SK-N-SH (cell line): Measurements from ENCODE around the gene HPS6.

ENCODE experiments used
- EZH2phosphoT487 ChIP-seq: fragments of 200-600 bp; sonication (generic); IDR thresholded peaks from 2 replicates; pipeline ENCODE4 v1.6.1; 2017; ENCODE audit warnings: low read depth, mixed run types, mild to moderate bottlenecking, antibody characterized with exemption, moderate library complexity, borderline replicate concordance
- FOXM1 ChIP-seq: IDR thresholded peaks from 2 replicates; pipeline ENCODE4 v1.4.0; 2012; ENCODE audit warnings: low read depth, mild to moderate bottlenecking
- GABPA ChIP-seq: IDR thresholded peaks from 2 replicates; pipeline ENCODE4 v1.4.0; 2012; ENCODE audit warnings: low read depth, mild to moderate bottlenecking
- JUND ChIP-seq: IDR thresholded peaks from 2 replicates; pipeline ENCODE4 v1.4.0; 2012
- MXI1 ChIP-seq: IDR thresholded peaks from 2 replicates; pipeline ENCODE4 v1.6.1; 2012; ENCODE audit warnings: mild to moderate bottlenecking, low read depth, low read length, improper control_type of control experiment
- POLR2AphosphoS5 ChIP-seq: IDR thresholded peaks from 2 replicates; pipeline ENCODE4 v1.6.1; 2012; ENCODE audit warnings: low read depth, low read length
- RFX5 ChIP-seq: IDR thresholded peaks from 2 replicates; pipeline ENCODE4 v1.6.1; 2012; ENCODE audit warnings: mild to moderate bottlenecking, improper control_type of control experiment, low read length
- TCF12 ChIP-seq: IDR thresholded peaks from 2 replicates; pipeline ENCODE4 v1.4.0; 2012
- TF ChIP-seq, protein P1 (sequence below): fragments of 200-600 bp; sonication (generic); IDR thresholded peaks from 2 replicates; pipeline ENCODE4 v1.6.1; 2017; ENCODE audit warnings: antibody characterized with exemption, mild to moderate bottlenecking, moderate library complexity
- TF ChIP-seq, protein P2 (sequence below): IDR thresholded peaks from 2 replicates; pipeline ENCODE4 v1.6.1; 2012; ENCODE audit warnings: mild to moderate bottlenecking, low read depth, low read length, moderate library complexity
- TF ChIP-seq, protein P3 (sequence below): IDR thresholded peaks from 2 replicates; pipeline ENCODE4 v1.4.0; 2012; ENCODE audit warnings: low read depth
- TF ChIP-seq, protein P4 (sequence below): IDR thresholded peaks from 2 replicates; pipeline ENCODE4; 2012

DNA sequence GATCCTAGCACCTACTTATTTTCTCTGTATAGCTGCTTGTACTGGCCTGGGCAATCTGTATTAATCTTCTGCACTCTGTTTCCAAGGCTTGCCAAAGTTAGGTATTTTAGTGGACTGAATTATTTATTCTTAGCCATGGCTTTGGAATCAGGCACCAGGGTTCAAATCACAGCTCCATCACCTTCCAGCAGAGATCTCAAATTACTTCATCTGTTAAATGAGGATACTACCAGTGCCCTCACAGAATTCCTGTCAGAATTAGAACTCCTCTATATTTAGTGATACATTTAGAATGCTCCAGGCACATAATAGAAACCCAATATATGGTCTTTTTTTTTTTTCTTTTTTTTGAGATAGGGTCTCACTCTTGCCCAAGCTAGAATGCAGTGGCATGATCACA is 26.7 kb upstream of the HPS6 start:
- TF ChIP-seq, protein P1, sequence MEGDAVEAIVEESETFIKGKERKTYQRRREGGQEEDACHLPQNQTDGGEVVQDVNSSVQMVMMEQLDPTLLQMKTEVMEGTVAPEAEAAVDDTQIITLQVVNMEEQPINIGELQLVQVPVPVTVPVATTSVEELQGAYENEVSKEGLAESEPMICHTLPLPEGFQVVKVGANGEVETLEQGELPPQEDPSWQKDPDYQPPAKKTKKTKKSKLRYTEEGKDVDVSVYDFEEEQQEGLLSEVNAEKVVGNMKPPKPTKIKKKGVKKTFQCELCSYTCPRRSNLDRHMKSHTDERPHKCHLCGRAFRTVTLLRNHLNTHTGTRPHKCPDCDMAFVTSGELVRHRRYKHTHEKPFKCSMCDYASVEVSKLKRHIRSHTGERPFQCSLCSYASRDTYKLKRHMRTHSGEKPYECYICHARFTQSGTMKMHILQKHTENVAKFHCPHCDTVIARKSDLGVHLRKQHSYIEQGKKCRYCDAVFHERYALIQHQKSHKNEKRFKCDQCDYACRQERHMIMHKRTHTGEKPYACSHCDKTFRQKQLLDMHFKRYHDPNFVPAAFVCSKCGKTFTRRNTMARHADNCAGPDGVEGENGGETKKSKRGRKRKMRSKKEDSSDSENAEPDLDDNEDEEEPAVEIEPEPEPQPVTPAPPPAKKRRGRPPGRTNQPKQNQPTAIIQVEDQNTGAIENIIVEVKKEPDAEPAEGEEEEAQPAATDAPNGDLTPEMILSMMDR: no peak
- TF ChIP-seq JUND: no peak
- no peak for TF ChIP-seq POLR2AphosphoS5
- no peak for TF ChIP-seq GABPA
- TF ChIP-seq, protein P2, sequence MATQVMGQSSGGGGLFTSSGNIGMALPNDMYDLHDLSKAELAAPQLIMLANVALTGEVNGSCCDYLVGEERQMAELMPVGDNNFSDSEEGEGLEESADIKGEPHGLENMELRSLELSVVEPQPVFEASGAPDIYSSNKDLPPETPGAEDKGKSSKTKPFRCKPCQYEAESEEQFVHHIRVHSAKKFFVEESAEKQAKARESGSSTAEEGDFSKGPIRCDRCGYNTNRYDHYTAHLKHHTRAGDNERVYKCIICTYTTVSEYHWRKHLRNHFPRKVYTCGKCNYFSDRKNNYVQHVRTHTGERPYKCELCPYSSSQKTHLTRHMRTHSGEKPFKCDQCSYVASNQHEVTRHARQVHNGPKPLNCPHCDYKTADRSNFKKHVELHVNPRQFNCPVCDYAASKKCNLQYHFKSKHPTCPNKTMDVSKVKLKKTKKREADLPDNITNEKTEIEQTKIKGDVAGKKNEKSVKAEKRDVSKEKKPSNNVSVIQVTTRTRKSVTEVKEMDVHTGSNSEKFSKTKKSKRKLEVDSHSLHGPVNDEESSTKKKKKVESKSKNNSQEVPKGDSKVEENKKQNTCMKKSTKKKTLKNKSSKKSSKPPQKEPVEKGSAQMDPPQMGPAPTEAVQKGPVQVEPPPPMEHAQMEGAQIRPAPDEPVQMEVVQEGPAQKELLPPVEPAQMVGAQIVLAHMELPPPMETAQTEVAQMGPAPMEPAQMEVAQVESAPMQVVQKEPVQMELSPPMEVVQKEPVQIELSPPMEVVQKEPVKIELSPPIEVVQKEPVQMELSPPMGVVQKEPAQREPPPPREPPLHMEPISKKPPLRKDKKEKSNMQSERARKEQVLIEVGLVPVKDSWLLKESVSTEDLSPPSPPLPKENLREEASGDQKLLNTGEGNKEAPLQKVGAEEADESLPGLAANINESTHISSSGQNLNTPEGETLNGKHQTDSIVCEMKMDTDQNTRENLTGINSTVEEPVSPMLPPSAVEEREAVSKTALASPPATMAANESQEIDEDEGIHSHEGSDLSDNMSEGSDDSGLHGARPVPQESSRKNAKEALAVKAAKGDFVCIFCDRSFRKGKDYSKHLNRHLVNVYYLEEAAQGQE: no peak
- TF ChIP-seq, protein P3, sequence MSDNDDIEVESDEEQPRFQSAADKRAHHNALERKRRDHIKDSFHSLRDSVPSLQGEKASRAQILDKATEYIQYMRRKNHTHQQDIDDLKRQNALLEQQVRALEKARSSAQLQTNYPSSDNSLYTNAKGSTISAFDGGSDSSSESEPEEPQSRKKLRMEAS: no peak
- TF ChIP-seq EZH2phosphoT487: no peak
- TF ChIP-seq, protein P4, sequence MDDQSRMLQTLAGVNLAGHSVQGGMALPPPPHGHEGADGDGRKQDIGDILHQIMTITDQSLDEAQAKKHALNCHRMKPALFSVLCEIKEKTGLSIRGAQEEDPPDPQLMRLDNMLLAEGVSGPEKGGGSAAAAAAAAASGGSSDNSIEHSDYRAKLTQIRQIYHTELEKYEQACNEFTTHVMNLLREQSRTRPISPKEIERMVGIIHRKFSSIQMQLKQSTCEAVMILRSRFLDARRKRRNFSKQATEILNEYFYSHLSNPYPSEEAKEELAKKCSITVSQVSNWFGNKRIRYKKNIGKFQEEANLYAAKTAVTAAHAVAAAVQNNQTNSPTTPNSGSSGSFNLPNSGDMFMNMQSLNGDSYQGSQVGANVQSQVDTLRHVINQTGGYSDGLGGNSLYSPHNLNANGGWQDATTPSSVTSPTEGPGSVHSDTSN: no peak
- TF ChIP-seq RFX5: no peak
- no peak for TF ChIP-seq FOXM1
- no peak for TF ChIP-seq MXI1
- no peak for TF ChIP-seq TCF12
